Measurements from ENCODE around the gene XKR8.
"Not testable (repeated sequence)": the region's sequence is repeated elsewhere in the genome, so short reads cannot be mapped to it uniquely, and the experiment has no call there.

The XKR8 gene

GRCh38 chr1:27993241-27993640 is 33.5 kb downstream of the XKR8 start:
- peak in 1 of 5 experiments; percentile 52 for DNase-seq

- no peak for DNase-seq
Observed at GRCh38 chr1:27994060-27994459, 34.3 kb downstream of the XKR8 start.

GRCh38 chr1:27994526-27994925 is 34.8 kb downstream of the XKR8 start:
- not testable (repeated sequence) for DNase-seq

- no peak for DNase-seq
Observed at GRCh38 chr1:27999055-27999454, 39.3 kb downstream of the XKR8 start.

GRCh38 chr1:28002600-28002999 is 42.8 kb downstream of the XKR8 start:
- DNase-seq = no peak

GRCh38 chr1:28003117-28003516 is 43.3 kb downstream of the XKR8 start:
- DNase-seq = not testable (repeated sequence)

GRCh38 chr1:28010969-28011368 is 51.2 kb downstream of the XKR8 start:
- DNase-seq = no peak

Measured in T-helper 2 cell (primary cell).